HG02885 (cell line): Measurements from ENCODE around the gene VPS18.
A peak's percentile ranks its signal among the peaks of the same experiment; 100 is the strongest.

ENCODE experiments used
- ATAC-seq: cut with Tn5 transposase; IDR thresholded peaks from one replicate; pipeline ENCODE4 v1.9.1; 2021; ENCODE audit warnings: mild to moderate bottlenecking; ENCODE audit not compliant: unreplicated experiment, poor library complexity

VPS18 gene

GRCh38 chr15:40951764-40952163 lies 57.5 kb downstream of the VPS18 start:
- no peak for ATAC-seq

DNA sequence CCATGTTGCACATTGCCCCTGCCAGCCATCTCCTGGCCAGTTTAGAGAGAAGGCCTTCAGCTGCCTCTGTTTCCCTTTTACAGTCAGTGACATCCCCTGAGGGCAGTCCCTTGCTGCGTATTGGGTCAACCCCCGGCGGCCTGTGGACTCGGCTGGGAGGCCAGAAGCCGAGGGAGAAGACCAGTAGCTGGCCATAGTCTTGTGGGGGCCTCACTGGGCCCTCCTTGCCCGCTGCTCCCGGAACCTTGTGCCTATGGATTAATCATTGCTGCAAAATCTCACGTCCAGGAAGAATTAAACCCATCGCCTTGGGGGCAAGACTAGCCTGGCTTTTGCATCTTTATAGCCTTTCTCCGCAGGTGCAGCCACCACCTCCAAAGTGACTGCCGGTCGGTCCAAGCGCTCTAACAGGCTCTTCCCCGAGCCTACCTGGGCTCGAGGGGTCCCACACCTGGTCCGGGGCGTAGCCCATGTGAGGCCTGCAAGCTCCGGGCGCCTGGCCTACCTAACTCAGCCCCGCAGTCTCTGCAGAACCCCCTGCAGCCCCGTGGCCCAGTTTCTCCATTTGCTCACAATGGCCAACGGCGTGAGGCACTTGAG lies 58.2 kb downstream of the VPS18 start:
- ATAC-seq, result no peak

- peak; percentile 96 for ATAC-seq
Observed at GRCh38 chr15:40952901-40953712, 58.9 kb downstream of the VPS18 start, which contains the start of gene CHAC1. CHAC1 (plus strand) TSS chr15:40953471; CDS start chr15:40953584, 113 bp downstream.
